ENCODE data around the gene ARL2BP. TPM values are rescaled to one million over a fixed set of nuclear protein-coding genes. Genes with fewer than 3 reads are reported as not detected.

The ARL2BP gene
- total and polyA plus RNA-seq, 2 of the 13 experiments (the other 11 are each of a cell fraction or from before 2014, with no cell fraction given) = 64.3 to 67.6 TPM

DNA sequence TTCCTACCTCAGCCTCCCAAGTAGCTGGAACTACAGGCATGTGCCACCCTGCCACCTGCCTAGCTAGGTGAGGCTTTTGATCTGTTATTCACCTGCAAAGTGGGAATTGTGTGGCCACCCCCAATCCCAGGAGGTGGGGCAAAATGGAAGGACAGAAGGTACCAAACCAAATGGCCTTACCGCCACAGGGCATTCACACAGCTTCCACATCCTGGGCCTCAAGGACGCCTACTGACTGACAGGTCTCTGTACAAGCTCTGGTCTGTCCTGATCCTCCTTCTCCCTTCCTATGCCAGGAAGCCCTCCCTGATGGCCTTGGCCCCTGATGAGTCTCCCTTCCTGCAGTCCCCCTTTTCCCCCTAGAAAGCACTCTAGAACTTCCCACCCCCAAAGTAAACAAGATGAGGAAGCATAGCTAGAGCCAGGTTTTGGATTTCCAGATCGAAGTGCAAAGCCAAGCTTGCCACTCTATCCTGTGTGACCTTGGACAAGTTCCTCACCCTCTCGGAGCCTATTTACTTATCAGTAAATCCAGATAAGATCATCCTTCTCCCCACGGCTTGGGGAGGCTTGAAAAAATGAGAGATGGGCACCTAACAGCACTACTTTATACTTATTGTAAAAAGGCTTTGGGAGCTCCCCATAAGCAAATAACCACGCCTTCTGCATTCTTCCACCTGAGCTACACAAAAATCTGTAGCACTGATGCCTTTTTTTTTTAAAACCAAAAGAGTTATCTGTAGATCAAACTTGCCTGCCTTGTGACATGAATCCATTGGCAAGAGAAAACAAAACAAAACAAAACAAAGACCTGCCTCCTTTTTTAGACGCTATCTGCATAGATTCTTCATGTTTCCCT lies 35.0 kb downstream of the ARL2BP start (continued):
- peak; percentile 43; the same call in 1 of the 2 replicates for TF ChIP-seq ZHX2 (IDR thresholded peaks at IDR 0.05; ENCODE audit: low read depth)
- TF ChIP-seq ZHX2 (CRISPR knock-in tag; IDR thresholded peaks at IDR 0.05; ENCODE audit: borderline replicate concordance) = no peak
- peak; percentile 97 for TF ChIP-seq TARDBP (CRISPR knock-in tag; IDR thresholded peaks at IDR 0.05)
- peak; percentile 94; the same call in 1 of the 2 replicates for TF ChIP-seq ZNF34 (CRISPR knock-in tag; IDR thresholded peaks at IDR 0.05; ENCODE audit: borderline replicate concordance)
- peak; percentile 55; the same call in 1 of the 2 replicates for TF ChIP-seq ZZZ3 (CRISPR knock-in tag; IDR thresholded peaks at IDR 0.05; ENCODE audit: borderline replicate concordance)
- no peak for TF ChIP-seq THAP8 (CRISPR knock-in tag; IDR thresholded peaks at IDR 0.05; ENCODE audit: borderline replicate concordance)
- no peak; the same call in 1 of the 2 replicates for TF ChIP-seq RAD21 (CRISPR knock-in tag; IDR thresholded peaks at IDR 0.05)
- 0 out of 2 replicates have a peak, but pooled peaks have one; percentile 68 for TF ChIP-seq ZNF839 (CRISPR knock-in tag; IDR thresholded peaks at IDR 0.05; ENCODE audit: borderline replicate concordance)
- peak; percentile 92; the same call in 1 of the 2 replicates for TF ChIP-seq ZNF33B (CRISPR knock-in tag; IDR thresholded peaks at IDR 0.05)
- TF ChIP-seq, protein P1, sequence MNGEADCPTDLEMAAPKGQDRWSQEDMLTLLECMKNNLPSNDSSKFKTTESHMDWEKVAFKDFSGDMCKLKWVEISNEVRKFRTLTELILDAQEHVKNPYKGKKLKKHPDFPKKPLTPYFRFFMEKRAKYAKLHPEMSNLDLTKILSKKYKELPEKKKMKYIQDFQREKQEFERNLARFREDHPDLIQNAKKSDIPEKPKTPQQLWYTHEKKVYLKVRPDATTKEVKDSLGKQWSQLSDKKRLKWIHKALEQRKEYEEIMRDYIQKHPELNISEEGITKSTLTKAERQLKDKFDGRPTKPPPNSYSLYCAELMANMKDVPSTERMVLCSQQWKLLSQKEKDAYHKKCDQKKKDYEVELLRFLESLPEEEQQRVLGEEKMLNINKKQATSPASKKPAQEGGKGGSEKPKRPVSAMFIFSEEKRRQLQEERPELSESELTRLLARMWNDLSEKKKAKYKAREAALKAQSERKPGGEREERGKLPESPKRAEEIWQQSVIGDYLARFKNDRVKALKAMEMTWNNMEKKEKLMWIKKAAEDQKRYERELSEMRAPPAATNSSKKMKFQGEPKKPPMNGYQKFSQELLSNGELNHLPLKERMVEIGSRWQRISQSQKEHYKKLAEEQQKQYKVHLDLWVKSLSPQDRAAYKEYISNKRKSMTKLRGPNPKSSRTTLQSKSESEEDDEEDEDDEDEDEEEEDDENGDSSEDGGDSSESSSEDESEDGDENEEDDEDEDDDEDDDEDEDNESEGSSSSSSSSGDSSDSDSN (CRISPR knock-in tag; IDR thresholded peaks at IDR 0.05) = peak; percentile 72; the same call in 1 of the 2 replicates
- TF ChIP-seq FUBP1 (CRISPR knock-in tag; IDR thresholded peaks at IDR 0.05; ENCODE audit: borderline replicate concordance) = peak; percentile 89; the same call in 1 of the 2 replicates
- TF ChIP-seq ZSCAN25 (CRISPR knock-in tag; IDR thresholded peaks at IDR 0.05) = peak; percentile 68; the same call in 1 of the 2 replicates
- no peak; the same call in 1 of the 2 replicates for TF ChIP-seq STAG1 (CRISPR knock-in tag; IDR thresholded peaks at IDR 0.05)
- no peak for TF ChIP-seq DNMT1 (CRISPR knock-in tag; IDR thresholded peaks at IDR 0.05)
- peak; percentile 99 for TF ChIP-seq SALL1 (CRISPR knock-in tag; IDR thresholded peaks at IDR 0.05)
